AG09319 (cell line): ENCODE measurements around the gene BHLHA15.

Source experiments
- DNase-seq: peaks from one replicate; pipeline ENCODE4 v3.0.0-alpha.2; 2010; ENCODE audit warnings: low read depth; ENCODE audit errors: extremely low read depth
- CTCF ChIP-seq: IDR thresholded peaks from 2 replicates; pipeline ENCODE4 v1.5.1; 2011; ENCODE audit warnings: low read depth, mild to moderate bottlenecking, inconsistent platforms, low read length, moderate library complexity

Gene BHLHA15

GRCh38 chr7:98251231-98251600, 40.0 kb downstream of the BHLHA15 start:
- DNase-seq: no peak
- TF ChIP-seq CTCF: no peak

- DNase-seq: peak; percentile 65
- no peak for TF ChIP-seq CTCF
Measured at GRCh38 chr7:98251601-98252424, 40.6 kb downstream of the BHLHA15 start, which contains the start of gene TECPR1. TECPR1 (minus strand) TSS chr7:98252232; CDS start chr7:98246146, 6,086 bp downstream.

GRCh38 chr7:98252425-98253054, 41.3 kb downstream of the BHLHA15 start:
- DNase-seq: no peak
- no peak for TF ChIP-seq CTCF

GRCh38 chr7:98254516-98254915, 43.3 kb downstream of the BHLHA15 start:
- TF ChIP-seq CTCF: no peak
- DNase-seq: no peak

- no peak for TF ChIP-seq CTCF
- no peak for DNase-seq
Measured at GRCh38 chr7:98254951-98255610, 43.8 kb downstream of the BHLHA15 start.

- DNase-seq: no peak
- no peak for TF ChIP-seq CTCF
Measured at GRCh38 chr7:98256431-98256830, 45.2 kb downstream of the BHLHA15 start.

GRCh38 chr7:98257701-98258100, 46.5 kb downstream of the BHLHA15 start:
- no peak for TF ChIP-seq CTCF
- no peak for DNase-seq
